ENCODE data around the gene NFATC1.

NFATC1 gene

GRCh38 chr18:79445696-79446561, 50.2 kb downstream of the NFATC1 start:
- no peak for DNase-seq

- DNase-seq: no peak
These were observed 51.2 kb downstream of the NFATC1 start for GRCh38 chr18:79446931-79447330.

- no peak for DNase-seq
These were observed 52.1 kb downstream of the NFATC1 start for GRCh38 chr18:79447703-79448367.

GRCh38 chr18:79448621-79449020, 52.9 kb downstream of the NFATC1 start:
- DNase-seq: no peak

GRCh38 chr18:79449551-79450288, 54.0 kb downstream of the NFATC1 start:
- no peak for DNase-seq

GRCh38 chr18:79450289-79451080, 54.8 kb downstream of the NFATC1 start:
- no peak for DNase-seq

DNA sequence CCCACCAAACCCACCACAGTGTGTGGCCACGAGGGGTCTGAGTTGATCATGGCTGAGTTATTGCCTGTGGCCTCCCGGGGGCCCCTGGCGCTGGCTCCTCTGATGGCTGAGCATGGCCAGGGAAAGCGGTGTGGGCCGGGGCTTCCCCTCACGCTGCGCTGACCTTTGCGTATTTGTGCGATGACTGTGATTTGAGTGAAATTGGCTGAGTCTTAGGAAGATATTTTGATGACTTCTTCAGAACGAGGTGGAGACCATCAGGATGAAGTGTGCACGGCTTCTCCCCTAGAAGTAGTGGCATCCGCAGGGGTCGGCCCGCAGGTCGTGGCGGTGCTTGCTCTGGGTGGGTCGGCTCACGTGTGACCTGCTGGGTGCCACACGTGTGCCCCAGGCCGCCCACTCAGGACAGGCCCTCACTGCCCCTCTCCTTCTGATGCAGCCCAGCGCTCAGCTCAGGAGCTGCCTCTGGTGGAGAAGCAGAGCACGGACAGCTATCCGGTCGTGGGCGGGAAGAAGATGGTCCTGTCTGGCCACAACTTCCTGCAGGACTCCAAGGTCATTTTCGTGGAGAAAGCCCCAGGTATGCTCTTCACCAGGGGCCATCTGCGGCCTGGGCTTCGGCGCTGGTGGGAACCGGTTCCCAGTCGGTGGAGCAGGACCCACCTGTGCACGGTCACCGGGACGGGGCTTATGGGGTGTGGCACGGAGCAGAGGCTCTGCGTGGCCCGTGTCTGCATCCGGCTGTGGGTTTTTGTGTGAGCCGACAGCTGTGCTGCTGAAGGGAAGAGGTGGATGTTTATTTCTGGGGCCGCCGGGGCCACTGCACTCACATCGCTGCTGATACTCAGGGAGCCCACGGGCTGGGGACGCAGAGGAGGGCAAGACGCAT, 55.8 kb downstream of the NFATC1 start:
- DNase-seq: no peak

DNA sequence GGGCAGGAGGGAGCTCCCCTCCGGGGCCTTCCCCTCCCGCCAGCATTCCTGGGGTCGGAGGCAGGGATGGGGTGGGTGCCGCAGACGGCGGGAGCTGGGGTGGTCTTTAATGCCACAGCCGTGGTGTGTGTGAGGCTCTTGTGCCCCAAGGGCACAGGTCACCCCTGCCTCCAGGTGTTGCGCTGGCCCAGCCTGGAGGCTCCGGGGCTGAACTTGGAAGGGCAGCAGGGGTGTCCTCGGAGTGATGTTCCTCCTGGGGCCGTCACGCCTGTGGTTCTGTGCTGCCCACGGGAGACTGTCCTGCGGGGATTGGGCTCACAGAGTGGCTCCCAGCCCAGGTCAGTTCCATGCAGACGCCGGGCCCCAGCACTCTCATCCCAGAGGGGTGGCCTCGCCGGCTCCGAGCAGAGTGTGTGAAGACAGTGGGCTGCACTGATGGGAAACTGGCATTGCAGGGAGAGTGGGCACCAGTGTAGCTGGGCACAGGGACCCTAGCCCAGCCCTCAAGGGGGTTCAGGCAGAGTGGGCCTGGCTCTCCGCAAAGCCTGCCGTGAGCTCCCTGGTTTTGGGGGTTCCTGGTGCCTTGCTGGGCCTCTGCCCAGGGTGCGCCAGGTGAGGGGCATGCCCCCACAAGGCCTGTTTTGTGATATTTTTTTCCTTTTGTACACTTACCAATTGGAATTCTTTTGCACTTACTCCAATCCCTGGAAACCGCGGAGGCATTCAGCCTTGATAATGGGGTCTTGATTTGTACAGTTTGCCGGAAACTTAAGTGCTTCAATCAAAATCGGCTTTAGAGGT, 56.7 kb downstream of the NFATC1 start:
- DNase-seq: no peak

DNA sequence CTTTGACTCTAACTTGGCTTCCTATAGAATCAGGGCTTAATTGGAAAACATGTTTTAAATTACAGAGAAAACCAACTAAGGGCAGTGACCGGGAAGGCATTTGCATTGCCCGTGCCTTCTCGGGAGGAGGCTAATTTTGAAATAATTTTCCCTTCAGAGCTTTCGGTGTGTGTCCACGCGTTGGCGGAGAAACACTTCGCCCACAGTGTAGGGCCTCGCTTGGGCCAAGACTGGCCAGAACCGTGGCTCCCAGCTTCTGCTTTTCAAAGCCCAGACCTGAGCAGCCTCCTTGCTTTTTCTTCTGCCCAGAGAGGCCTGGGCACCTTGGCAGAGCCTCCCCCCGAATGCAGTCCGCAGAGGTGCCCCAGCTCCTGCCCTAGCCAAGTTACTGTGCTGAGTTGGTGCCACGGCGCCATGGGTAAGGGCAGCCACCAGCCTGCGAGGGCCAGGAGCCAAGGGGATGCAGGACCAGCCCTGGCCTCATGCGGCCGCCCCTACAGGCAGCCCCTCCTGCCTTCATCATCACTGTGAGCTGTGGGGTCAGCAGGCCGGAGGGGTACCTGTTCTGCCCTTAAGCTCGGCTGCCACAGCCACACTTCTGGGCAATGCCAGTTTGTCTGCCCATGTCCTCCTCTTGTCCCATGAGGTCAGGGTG, 57.4 kb downstream of the NFATC1 start:
- DNase-seq: no peak

DNA sequence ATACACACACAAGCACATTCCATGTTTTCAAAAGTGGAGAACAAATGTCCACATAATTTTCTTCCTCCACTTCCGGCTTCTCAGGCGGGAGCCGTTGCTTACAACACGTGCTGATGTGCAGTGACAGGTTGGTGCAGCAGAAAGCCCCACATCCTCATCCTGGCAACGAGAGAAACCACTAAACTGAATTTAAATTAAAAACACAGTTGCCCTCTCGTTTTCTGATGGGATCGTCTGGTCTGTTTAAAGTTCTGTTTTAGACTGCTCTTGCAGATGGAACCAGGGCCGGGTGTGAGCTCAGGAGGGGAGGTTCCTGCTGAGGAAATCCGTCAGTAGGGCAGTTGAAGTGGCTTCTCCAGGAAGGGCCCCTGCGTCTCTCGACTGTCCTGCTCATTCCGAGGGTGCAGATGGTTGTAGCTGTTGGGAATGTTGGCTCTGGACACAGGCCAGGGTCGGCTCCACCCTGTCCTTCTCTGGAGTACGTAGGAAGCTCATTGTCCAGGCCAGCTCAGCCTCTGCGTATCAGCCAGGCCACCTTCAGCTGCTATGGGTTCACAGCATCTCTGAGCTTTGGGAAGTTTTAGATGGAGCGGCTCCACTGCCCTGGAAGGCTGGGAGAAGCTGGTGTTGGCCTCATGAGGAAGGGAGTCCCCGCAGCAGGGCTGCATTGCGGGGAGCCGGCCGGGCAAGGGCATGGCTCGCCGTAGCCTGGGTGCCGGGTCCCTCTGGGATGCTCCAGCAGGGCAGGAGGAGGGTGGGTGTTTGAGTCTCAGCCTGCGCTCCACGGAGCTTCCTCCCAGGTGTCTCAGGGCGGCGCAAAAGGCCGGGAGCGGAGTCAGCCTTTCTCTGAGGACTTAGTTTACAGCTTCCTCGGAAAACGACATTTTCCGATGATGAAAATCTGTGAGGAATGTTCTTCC, 58.3 kb downstream of the NFATC1 start:
- no peak for DNase-seq

DNA sequence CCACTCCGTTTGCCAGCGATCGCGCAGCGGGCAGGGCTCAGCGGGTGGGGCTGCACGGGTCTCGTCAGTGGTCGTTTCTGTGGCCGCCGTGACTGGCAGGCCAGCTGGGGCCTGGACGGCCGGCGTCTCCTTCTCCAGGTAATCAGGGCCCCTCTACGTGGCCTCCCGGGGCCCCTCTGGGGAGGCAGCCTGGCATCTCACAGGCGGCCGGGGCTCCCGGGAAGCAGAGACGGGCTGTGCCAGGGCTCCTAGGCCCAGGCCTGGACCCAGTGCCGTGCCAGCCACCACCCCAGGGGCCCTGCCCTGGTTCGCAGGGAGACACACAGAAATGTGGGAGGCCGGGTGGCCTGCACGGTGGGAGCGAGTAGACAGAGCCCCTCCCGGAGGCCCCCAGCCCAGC, 59.5 kb downstream of the NFATC1 start:
- DNase-seq: no peak

GRCh38 chr18:79456105-79456980, 60.6 kb downstream of the NFATC1 start:
- no peak for DNase-seq

- DNase-seq: no peak
These were observed 61.5 kb downstream of the NFATC1 start for GRCh38 chr18:79457239-79457638.

- DNase-seq: no peak
These were observed 61.9 kb downstream of the NFATC1 start for GRCh38 chr18:79457652-79458051.

GRCh38 chr18:79458131-79458838, 62.6 kb downstream of the NFATC1 start:
- DNase-seq: no peak

GRCh38 chr18:79458917-79459803, 63.4 kb downstream of the NFATC1 start:
- DNase-seq: no peak

Measured in NCI-H2227 treated with DMSO at 0.1 percent for 48 hours (cell line).